Spleen (tissue), 11 donors: ENCODE results near the gene FAM120A. TPM values are rescaled to one million over a fixed set of nuclear protein-coding genes. Genes with fewer than 3 reads are reported as not detected.
"Not testable (repeated sequence)": the region's sequence is repeated elsewhere in the genome, so short reads cannot be mapped to it uniquely, and the experiment has no call there.

Experiments used
- DNase-seq: peaks from one replicate; pipeline ENCODE4 v3.0.0-alpha.2; 2020
- H3K27ac ChIP-seq, 8 donors: fragments of 200-600 bp; sonication (generic) in 7 of 8; 1 replicate in 4 of 8; 2 replicates in 4 of 8; pipeline versions ENCODE4 v1.5.0 to v1.8.0; 2016 to 2021; ENCODE audit warnings: inconsistent platforms in 4 of 8, mild to moderate bottlenecking in 4 of 8, moderate library complexity in 1 of 8
- H3K27me3 ChIP-seq, 7 donors: fragments of 200-600 bp; sonication (generic) in 6 of 7; replicated peaks in 1 of 7; 1 replicate in 4 of 7; 2 replicates in 3 of 7; pipeline versions ENCODE4 v1.5.0 to v1.8.0; 2016 to 2021; ENCODE audit warnings: inconsistent platforms in 3 of 7, mild to moderate bottlenecking in 1 of 7
- H3K36me3 ChIP-seq, 6 donors: fragments of 200-600 bp; sonication (generic) in 5 of 6; 1 replicate in 4 of 6; 2 replicates in 2 of 6; pipeline versions ENCODE4 v1.5.0 to v1.8.0; 2016 to 2021; ENCODE audit warnings: inconsistent platforms in 2 of 6
- H3K4me1 ChIP-seq, 6 donors: fragments of 200-600 bp; sonication (generic) in 5 of 6; 1 replicate in 3 of 6; 2 replicates in 3 of 6; pipeline versions ENCODE4 v1.5.0 to v1.8.0; 2016 to 2021; ENCODE audit warnings: inconsistent platforms in 3 of 6
- H3K4me3 ChIP-seq, 8 donors: fragments of 200-600 bp; sonication (generic) in 7 of 8; 1 replicate in 4 of 8; 2 replicates in 4 of 8; pipeline versions ENCODE4 v1.5.0 to v1.8.0; 2016 to 2021; ENCODE audit warnings: inconsistent platforms in 4 of 8, mild to moderate bottlenecking in 4 of 8, moderate library complexity in 2 of 8
- H3K9me3 ChIP-seq, 8 donors: fragments of 200-600 bp; sonication (generic) in 7 of 8; 1 replicate in 4 of 8; 2 replicates in 4 of 8; pipeline versions ENCODE4 v1.5.0 to v1.8.0; 2016 to 2021; ENCODE audit warnings: inconsistent platforms in 4 of 8
- CTCF ChIP-seq, 11 experiments: fragments of 200-600 bp in 7 of 11; fragments of 450-650 bp in 4 of 11; sonication (generic) in 4 of 11; IDR thresholded peaks in 8 of 11; conservative IDR thresholded peaks in 3 of 11; 1 replicate in 7 of 11; 2 replicates in 4 of 11; pipeline versions ENCODE4 v1.4.0 to v1.8.0; 2016 to 2021; ENCODE audit warnings: antibody characterized with exemption in 11 of 11, inconsistent platforms in 4 of 11, mild to moderate bottlenecking in 1 of 11
- POLR2A ChIP-seq, 3 donors: fragments of 450-650 bp; IDR thresholded peaks; one replicate each; pipeline ENCODE4 v1.5.1; 2017; ENCODE audit warnings: antibody characterized with exemption in 3 of 3, mild to moderate bottlenecking in 1 of 3
- POLR2AphosphoS5 ChIP-seq, 3 donors: sonication (generic); formaldehyde crosslinking; IDR thresholded peaks; one replicate each; pipeline ENCODE4 v1.5.1; 2017; ENCODE audit warnings: antibody characterized with exemption in 3 of 3
- WGBS, 5 donors: extraction: QIAGEN DNeasy Blood & Tissue Kit in 3 of 5; methylation state at CpG; one replicate each; pipeline versions ENCODE4 v1.1.5 to v1.1.7; 2013 to 2018; 5-methylcytosine and 5-hydroxymethylcytosine counted together
- intact Hi-C: fragments of 100-400 bp; cut with DNase I; formaldehyde crosslinking; loops from one replicate; pipeline ENCODE4 v1.15.0; 2023; ENCODE audit warnings: low total_unique reads
- polyA plus RNA-seq, 3 donors: library from polyadenylated mRNA; stranded (reverse); fragments of 200-250 nt; gene quantifications; one replicate each; pipeline ENCODE4 v1.2.1, GENCODE V29; 2013
- total RNA-seq, 7 donors: library from RNA; depleted of rRNA in 3 of 7; stranded (reverse); fragments of >200 nt in 3 of 7; fragmentation: NEBNext Ultra II Directional in 4 of 7; extraction: Animal tissue kit (Norgen Biotek cat#: 25700) in 4 of 7; gene quantifications; one replicate each; pipeline versions ENCODE4 v1.1.0 to v1.2.1, GENCODE V29; 2016 to 2021
- donor health status: healthy with polysubstance abuse.
- donor health status: DM: no; HTN: no; CAD: no; lungs with moderate emphysema.
- donor health status: DM: no; HTN: no; CAD: no.
- donor health status: Bipolar disorder and iron deficiency.
- donor health status: healthy.
- donor health status: DM: no; HTN: no; CAD: no.
- donor health status: DM: yes; HTN: yes; CAD: no.

The FAM120A gene
- total and polyA plus RNA-seq, 10 donors, result 33.0 to 116 (median 102) TPM

- WGBS, 5 donors, result 88 to 100% (median 94%) methylated on average over 2 of the region's 2 CpGs
- peaks cover 11 to 93% (median 55%) of the 10 kb centered on the region in 6 donors for H3K4me1 ChIP-seq
- peaks cover 0 to 17% (median 0%) of the 10 kb centered on the region in 6 donors for H3K36me3 ChIP-seq
- H3K27ac ChIP-seq, result peak overlapping the region in 1 of 8 donors; percentile 14
- DNase-seq, result no peak
- TF ChIP-seq POLR2A (IDR thresholded peaks at IDR 0.05) (no peak), POLR2AphosphoS5 (IDR thresholded peaks at IDR 0.05) (peak in 1 of 3 donors; percentile 37)
- H3K9me3 ChIP-seq, result no peaks in the 10 kb centered on the region
- H3K4me3 ChIP-seq, result no peak overlapping the region
- H3K27me3 ChIP-seq, result no peaks in the 10 kb centered on the region
- intact Hi-C loops, result no loop called here
Measured at GRCh38 chr9:93509084-93509483, 57.6 kb downstream of the FAM120A start.

GRCh38 chr9:93510041-93510440 lies 58.6 kb downstream of the FAM120A start:
- peaks cover 11 to 90% (median 53%) of the 10 kb centered on the region in 6 donors for H3K4me1 ChIP-seq
- TF ChIP-seq POLR2AphosphoS5 (IDR thresholded peaks at IDR 0.05) (no peak), CTCF (IDR thresholded peaks at IDR 0.05 in 8 of 11, conservative IDR thresholded peaks at IDR 0.05 in 3 of 11) (no peak), POLR2A (IDR thresholded peaks at IDR 0.05) (no peak)
- intact Hi-C loops, result no loop called here

GRCh38 chr9:93511228-93511627 lies 59.7 kb downstream of the FAM120A start:
- H3K4me3 ChIP-seq, result not testable (repeated sequence)

More at GRCh38 chr9:93510041-93510440, 58.6 kb downstream of the FAM120A start:
- H3K9me3 ChIP-seq, result no peaks in the 10 kb centered on the region
- 73 to 87% (median 78%) methylated on average over 7 of the region's 7 CpGs for WGBS, 5 donors
- H3K27me3 ChIP-seq, result no peaks in the 10 kb centered on the region
- H3K4me3 ChIP-seq, result no peak overlapping the region
- H3K27ac ChIP-seq, result peak overlapping the region in 4 of 8 donors; percentile 8 to 50 (median 46)
- H3K36me3 ChIP-seq, result peaks cover 0 to 24% (median 0%) of the 10 kb centered on the region in 6 donors
- no peak for DNase-seq

GRCh38 chr9:93512170-93512812 lies 60.8 kb downstream of the FAM120A start:
- WGBS, 5 donors, result 51 to 66% (median 53%) methylated on average over 10 of the region's 10 CpGs
- Histone ChIP-seq H3K4me3 (peak overlapping the region in 1 of 8 donors; percentile 12), H3K36me3 (peaks cover 0 to 38% (median 4%) of the 10 kb centered on the region in 6 donors), H3K4me1 (peaks cover 6 to 67% (median 36%) of the 10 kb centered on the region in 6 donors), H3K27ac (peak overlapping the region; percentile 27 to 77 (median 42))
- H3K9me3 ChIP-seq, H3K27me3 ChIP-seq, intact Hi-C loops, DNase-seq: not testable (repeated sequence)

More at GRCh38 chr9:93511228-93511627, 59.7 kb downstream of the FAM120A start:
- intact Hi-C loops, H3K27me3 ChIP-seq, DNase-seq, H3K9me3 ChIP-seq: not testable (repeated sequence)
- H3K36me3 ChIP-seq, result peaks cover 0 to 28% (median 0%) of the 10 kb centered on the region in 6 donors
- WGBS, 5 donors, result 79 to 89% (median 82%) methylated on average over 8 of the region's 8 CpGs
- peak overlapping the region in 6 of 8 donors; percentile 8 to 77 (median 52) for H3K27ac ChIP-seq
- H3K4me1 ChIP-seq, result peaks cover 7 to 78% (median 41%) of the 10 kb centered on the region in 6 donors

- intact Hi-C loops, result no loop called here
- no peak for DNase-seq
- 90 to 98% (median 94%) methylated on average over 9 of the region's 9 CpGs for WGBS, 5 donors
Measured at GRCh38 chr9:93513606-93514005, 62.1 kb downstream of the FAM120A start.

More at GRCh38 chr9:93513606-93514005, 62.1 kb downstream of the FAM120A start:
- TF ChIP-seq CTCF (IDR thresholded peaks at IDR 0.05 in 8 of 11, conservative IDR thresholded peaks at IDR 0.05 in 3 of 11) (no peak), POLR2A (IDR thresholded peaks at IDR 0.05) (no peak), POLR2AphosphoS5 (IDR thresholded peaks at IDR 0.05) (no peak)
- H3K9me3 ChIP-seq, result no peaks in the 10 kb centered on the region
- peaks cover 4 to 54% (median 30%) of the 10 kb centered on the region in 6 donors for H3K4me1 ChIP-seq
- no peaks in the 10 kb centered on the region for H3K27me3 ChIP-seq
- H3K36me3 ChIP-seq, result peaks cover 0 to 52% (median 14%) of the 10 kb centered on the region in 6 donors
- no peak overlapping the region for H3K4me3 ChIP-seq
- H3K27ac ChIP-seq, result no peak overlapping the region
